Type B pancreatic cell (in vitro differentiated cells): ENCODE data around the gene LNP1. TPM values are rescaled to one million over a fixed set of nuclear protein-coding genes. Genes with fewer than 3 reads are reported as not detected.

Experiments used
- DNase-seq: peaks from one replicate; pipeline ENCODE4 v3.0.0; 2021; ENCODE audit warnings: mixed read lengths; ENCODE audit not compliant: unreplicated experiment; ENCODE audit errors: extremely low spot score
- H3K27ac Mint-ChIP-seq: 2 replicates; pipeline ENCODE4 v1.8.0; 2021; ENCODE audit warnings: mild to moderate bottlenecking, mixed read lengths
- H3K27me3 Mint-ChIP-seq: 2 replicates; pipeline ENCODE4 v1.8.0; 2021; ENCODE audit warnings: mixed read lengths
- H3K36me3 Mint-ChIP-seq: 2 replicates; pipeline ENCODE4 v1.8.0; 2021; ENCODE audit warnings: mixed read lengths
- H3K4me1 Mint-ChIP-seq: one replicate; pipeline ENCODE4 v1.8.0; 2021; ENCODE audit warnings: mixed read lengths; ENCODE audit not compliant: unreplicated experiment
- H3K4me3 Mint-ChIP-seq: 2 replicates; pipeline ENCODE4 v1.8.0; 2021; ENCODE audit warnings: mild to moderate bottlenecking, mixed read lengths
- H3K9me3 Mint-ChIP-seq: 2 replicates; pipeline ENCODE4 v1.8.0; 2021; ENCODE audit warnings: mixed read lengths
- total RNA-seq: library from RNA; stranded (reverse); gene quantifications from 2 replicates; pipeline ENCODE4 v1.2.1, GENCODE V29; 2021; ENCODE audit warnings: low replicate concordance
- TF ChIP-seq, protein P1 (sequence below): fragments of 200-600 bp; sonication (generic); conservative IDR thresholded peaks from 2 replicates; pipeline ENCODE4 v1.5.0; 2021; ENCODE audit warnings: antibody characterized with exemption, mild to moderate bottlenecking

LNP1 gene
- total RNA-seq, 1 donor from 2014 or later, result 6.2 TPM

DNA sequence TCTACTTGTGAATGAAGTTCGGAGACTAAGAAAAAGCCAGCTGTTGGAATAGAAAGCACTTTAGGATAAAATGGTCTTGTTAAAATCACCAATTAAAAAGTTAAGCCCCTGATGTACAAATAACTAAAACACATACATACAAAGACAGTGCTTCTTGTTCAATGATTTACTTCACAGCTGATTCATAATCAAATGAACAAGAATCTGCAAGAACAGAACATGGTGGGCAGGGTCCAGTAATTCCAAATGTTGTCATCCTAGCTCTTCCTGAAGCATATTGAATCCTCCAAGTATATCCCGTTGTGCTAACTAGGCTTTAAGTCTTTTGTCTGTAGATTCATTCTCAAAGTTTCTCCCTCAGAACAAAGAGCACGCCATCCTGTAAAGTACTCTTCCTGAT is 42.3 kb upstream of the LNP1 start:
- Mint-ChIP-seq H3K4me1 (no peaks in the 10 kb centered on the region), H3K27ac (no peak overlapping the region), H3K4me3 (no peak overlapping the region), H3K9me3 (peaks cover 5% of the 10 kb centered on the region), H3K36me3 (peaks cover 31% of the 10 kb centered on the region), H3K27me3 (no peaks in the 10 kb centered on the region)
- TF ChIP-seq, protein P1, sequence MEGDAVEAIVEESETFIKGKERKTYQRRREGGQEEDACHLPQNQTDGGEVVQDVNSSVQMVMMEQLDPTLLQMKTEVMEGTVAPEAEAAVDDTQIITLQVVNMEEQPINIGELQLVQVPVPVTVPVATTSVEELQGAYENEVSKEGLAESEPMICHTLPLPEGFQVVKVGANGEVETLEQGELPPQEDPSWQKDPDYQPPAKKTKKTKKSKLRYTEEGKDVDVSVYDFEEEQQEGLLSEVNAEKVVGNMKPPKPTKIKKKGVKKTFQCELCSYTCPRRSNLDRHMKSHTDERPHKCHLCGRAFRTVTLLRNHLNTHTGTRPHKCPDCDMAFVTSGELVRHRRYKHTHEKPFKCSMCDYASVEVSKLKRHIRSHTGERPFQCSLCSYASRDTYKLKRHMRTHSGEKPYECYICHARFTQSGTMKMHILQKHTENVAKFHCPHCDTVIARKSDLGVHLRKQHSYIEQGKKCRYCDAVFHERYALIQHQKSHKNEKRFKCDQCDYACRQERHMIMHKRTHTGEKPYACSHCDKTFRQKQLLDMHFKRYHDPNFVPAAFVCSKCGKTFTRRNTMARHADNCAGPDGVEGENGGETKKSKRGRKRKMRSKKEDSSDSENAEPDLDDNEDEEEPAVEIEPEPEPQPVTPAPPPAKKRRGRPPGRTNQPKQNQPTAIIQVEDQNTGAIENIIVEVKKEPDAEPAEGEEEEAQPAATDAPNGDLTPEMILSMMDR, result no peak
- DNase-seq, result no peak

- Mint-ChIP-seq H3K27me3 (no peaks in the 10 kb centered on the region), H3K4me1 (no peaks in the 10 kb centered on the region), H3K36me3 (peaks cover 39% of the 10 kb centered on the region), H3K27ac (no peak overlapping the region), H3K9me3 (peaks cover 5% of the 10 kb centered on the region), H3K4me3 (no peak overlapping the region)
- no peak for DNase-seq
- TF ChIP-seq, protein P1, result no peak
These were observed 40.4 kb upstream of the LNP1 start for GRCh38 chr3:100360757-100361496.

- no peak overlapping the region for H3K4me3 Mint-ChIP-seq
- H3K36me3 Mint-ChIP-seq, result peaks cover 40% of the 10 kb centered on the region
- DNase-seq, result no peak
- no peak overlapping the region for H3K27ac Mint-ChIP-seq
- H3K9me3 Mint-ChIP-seq, result peaks cover 5% of the 10 kb centered on the region
- TF ChIP-seq, protein P1, result no peak
- no peaks in the 10 kb centered on the region for H3K4me1 Mint-ChIP-seq
- no peaks in the 10 kb centered on the region for H3K27me3 Mint-ChIP-seq
These were observed 39.4 kb upstream of the LNP1 start for GRCh38 chr3:100361897-100362296.

GRCh38 chr3:100364421-100364820 is 36.9 kb upstream of the LNP1 start:
- H3K36me3 Mint-ChIP-seq, result peaks cover 41% of the 10 kb centered on the region
- no peaks in the 10 kb centered on the region for H3K27me3 Mint-ChIP-seq
- H3K4me1 Mint-ChIP-seq, result no peaks in the 10 kb centered on the region
- TF ChIP-seq, protein P1, result no peak
- peaks cover 5% of the 10 kb centered on the region for H3K9me3 Mint-ChIP-seq
- no peak for DNase-seq
- H3K4me3 Mint-ChIP-seq, result no peak overlapping the region
- H3K27ac Mint-ChIP-seq, result no peak overlapping the region

DNA sequence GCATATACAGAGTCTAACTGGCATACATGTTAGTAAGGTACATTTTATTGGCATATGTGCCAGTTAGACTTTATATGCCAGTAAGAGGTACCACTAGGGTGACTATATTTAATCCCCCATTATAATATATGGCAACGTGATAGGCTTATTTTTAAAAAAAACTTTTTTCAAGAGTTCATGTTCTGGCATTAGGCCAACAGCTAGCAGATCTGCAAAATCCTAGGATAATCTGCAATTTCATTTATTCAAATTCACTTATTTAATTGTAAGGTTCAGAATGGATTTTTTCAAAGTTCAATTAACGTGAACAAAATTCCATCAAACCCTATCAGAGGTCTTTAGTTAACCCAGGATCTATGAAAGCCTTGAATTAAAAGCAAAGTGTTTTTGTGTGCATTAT is 34.9 kb upstream of the LNP1 start:
- no peak for DNase-seq
- Mint-ChIP-seq H3K36me3 (peaks cover 34% of the 10 kb centered on the region), H3K4me1 (no peaks in the 10 kb centered on the region), H3K4me3 (no peak overlapping the region), H3K9me3 (peaks cover 5% of the 10 kb centered on the region), H3K27ac (no peak overlapping the region), H3K27me3 (no peaks in the 10 kb centered on the region)
- TF ChIP-seq, protein P1, result no peak

- H3K27ac Mint-ChIP-seq, result no peak overlapping the region
- TF ChIP-seq, protein P1, result no peak
- peaks cover 31% of the 10 kb centered on the region for H3K36me3 Mint-ChIP-seq
- no peaks in the 10 kb centered on the region for H3K27me3 Mint-ChIP-seq
- no peaks in the 10 kb centered on the region for H3K4me1 Mint-ChIP-seq
- no peak for DNase-seq
- no peak overlapping the region for H3K4me3 Mint-ChIP-seq
- H3K9me3 Mint-ChIP-seq, result no peaks in the 10 kb centered on the region
These were observed 32.9 kb upstream of the LNP1 start for GRCh38 chr3:100368441-100368840.
